Caco-2 (cell line): ENCODE results near the gene PYGL. TPM values are rescaled to one million over a fixed set of nuclear protein-coding genes. Genes with fewer than 3 reads are reported as not detected.

Experiments
- BruUV-seq: library from RNA; stranded (reverse); fragments of 400-500 nt; replicated peaks from 2 replicates; lab custom pipeline; 2021; lab: Mats Ljungman, UMichigan
- CTCF ChIA-PET: fragments of 300-600 bp; sonication (Branson Sonifier 250); formaldehyde crosslinking; loops from one replicate; lab custom pipeline; 2022; ENCODE audit warnings: antibody characterized with exemption; lab: Charles Lee
- POLR2A ChIA-PET: fragments of 300-600 bp; sonication (Branson Sonifier 250); formaldehyde crosslinking; loops from one replicate; lab custom pipeline; 2022; ENCODE audit warnings: antibody characterized with exemption; lab: Charles Lee
- DNase-seq, 2 experiments: peaks; one replicate each; pipeline versions ENCODE4 v3.0.0 to v3.0.0-alpha.2; 2020 to 2022
- H3K27me3 ChIP-seq: replicated peaks from 2 replicates; pipeline ENCODE4 v1.6.0; 2011; ENCODE audit warnings: low read length; ENCODE audit not compliant: control insufficient read depth, insufficient read depth
- H3K36me3 ChIP-seq: 2 replicates; pipeline ENCODE4 v1.5.1; 2011; ENCODE audit warnings: low read length; ENCODE audit not compliant: control insufficient read depth, insufficient read depth
- H3K4me1 ChIP-seq: fragments of 250-450 bp; sonication (Bioruptor Pico); 2 replicates; pipeline ENCODE4 v1.5.1; 2020; ENCODE audit warnings: mild to moderate bottlenecking
- H3K4me3 ChIP-seq: 2 replicates; pipeline ENCODE4 v1.5.1; 2011; ENCODE audit warnings: low read depth, mild to moderate bottlenecking, control low read depth, low read length
- H3K9me3 ChIP-seq: fragments of 250-450 bp; sonication (Bioruptor Pico); 2 replicates; pipeline ENCODE4 v1.5.1; 2020; ENCODE audit warnings: mild to moderate bottlenecking, moderate library complexity
- H3K27ac Mint-ChIP-seq: one replicate; pipeline ENCODE4 v1.8.0; 2022; ENCODE audit warnings: mixed read lengths; ENCODE audit not compliant: unreplicated experiment
- H3K27me3 Mint-ChIP-seq: one replicate; pipeline ENCODE4 v1.8.0; 2022; ENCODE audit warnings: mixed read lengths; ENCODE audit not compliant: insufficient read depth, unreplicated experiment
- H3K36me3 Mint-ChIP-seq: one replicate; pipeline ENCODE4 v1.8.0; 2022; ENCODE audit warnings: mild to moderate bottlenecking, mixed read lengths; ENCODE audit not compliant: insufficient read depth, unreplicated experiment
- H3K4me1 Mint-ChIP-seq: one replicate; pipeline ENCODE4 v1.8.0; 2022; ENCODE audit warnings: low read depth, mixed read lengths; ENCODE audit not compliant: unreplicated experiment
- H3K4me3 Mint-ChIP-seq: one replicate; pipeline ENCODE4 v1.8.0; 2022; ENCODE audit warnings: mild to moderate bottlenecking, moderate library complexity, mixed read lengths; ENCODE audit not compliant: unreplicated experiment
- H3K9me3 Mint-ChIP-seq: one replicate; pipeline ENCODE4 v1.8.0; 2022; ENCODE audit warnings: mixed read lengths; ENCODE audit not compliant: unreplicated experiment
- intact Hi-C: fragments of 100-400 bp; cut with micrococcal nuclease; formaldehyde crosslinking; loops from one replicate; pipeline ENCODE4 v1.10.0; 2022; ENCODE audit not compliant: unreplicated experiment
- total RNA-seq: library from RNA; stranded (reverse); gene quantifications from 2 replicates; pipeline ENCODE4 v1.2.3, GENCODE V29; 2022
- TF ChIP-seq, protein P1 (sequence below), 2 experiments: fragments of 200-600 bp in 1 of 2; IDR thresholded peaks; 1 replicate in 1 of 2; 2 replicates in 1 of 2; pipeline versions ENCODE4 v1.5.1 to v1.8.0; 2011 to 2022; ENCODE audit warnings: antibody characterized with exemption in 1 of 2, control low read depth in 1 of 2, inconsistent platforms in 1 of 2, low read depth in 1 of 2, low read length in 1 of 2, mild to moderate bottlenecking in 1 of 2, moderate library complexity in 1 of 2; ENCODE audit not compliant: insufficient read depth in 1 of 2, severe bottlenecking in 1 of 2, unreplicated experiment in 1 of 2

Gene PYGL
- total RNA-seq, 1 experiment from 2014 or later: 98.1 TPM

DNA sequence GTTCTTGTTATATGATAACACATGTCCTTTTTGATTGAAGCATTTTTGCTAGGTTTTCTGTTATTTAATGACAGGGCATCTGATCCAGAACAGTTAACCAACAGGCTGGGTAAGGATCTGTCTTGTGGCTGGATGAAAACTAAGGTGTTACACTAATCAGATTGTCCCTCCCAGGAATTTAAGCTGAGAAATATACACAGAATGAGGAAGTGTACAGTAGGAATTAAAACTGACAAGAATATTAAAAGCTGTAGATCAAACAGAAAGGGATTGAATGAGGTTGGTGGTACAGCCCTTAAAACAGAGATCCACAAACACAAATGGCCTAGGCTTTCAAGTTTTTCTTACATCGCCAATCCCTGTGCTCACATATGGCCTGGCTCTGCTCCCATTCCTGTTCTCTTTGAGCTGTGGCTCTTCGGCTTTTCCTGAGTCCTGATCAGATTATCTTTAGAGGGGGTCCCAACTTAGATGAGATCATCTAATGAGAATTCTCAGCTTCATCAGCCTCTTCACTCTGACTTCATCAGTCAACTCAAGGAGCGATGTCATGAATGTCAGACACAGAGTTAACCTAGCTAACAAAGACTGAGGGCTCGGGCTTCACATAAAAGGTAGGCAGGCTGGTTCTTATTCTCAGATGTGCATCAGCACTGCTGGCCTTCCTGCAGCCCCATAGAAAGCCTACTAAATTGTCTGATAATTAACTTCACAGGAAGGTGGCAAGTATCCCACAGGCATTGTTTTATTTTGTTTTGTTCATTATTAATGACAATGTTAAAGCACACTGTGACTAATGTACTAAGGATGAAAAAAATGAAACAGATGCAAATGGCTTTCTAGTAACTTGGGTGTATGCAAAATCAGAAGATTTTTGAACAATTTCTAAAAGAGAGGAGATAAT, 11.4 kb downstream of the PYGL start:
- ChIA-PET POLR2A (interaction anchor here (0.6 kb wide), 1 partner anchor 325 kb away, joined by 3 read pairs; no protein-coding TSS in a partner anchor), CTCF (no interaction called here)
- Histone ChIP-seq H3K9me3 (no peaks in the 10 kb centered on the region), H3K4me1 (peaks cover 23% of the 10 kb centered on the region), H3K4me3 (no peak overlapping the region), H3K36me3 (0 out of 2 replicates have a peak, but pooled peaks cover 1% of the 10 kb centered on the region), H3K27me3 (no peaks in the 10 kb centered on the region)
- intact Hi-C loops: no loop called here
- Mint-ChIP-seq H3K27me3 (no peaks in the 10 kb centered on the region), H3K27ac (no peak overlapping the region), H3K9me3 (no peaks in the 10 kb centered on the region), H3K4me3 (no peak overlapping the region), H3K4me1 (no peaks in the 10 kb centered on the region), H3K36me3 (peaks cover 20% of the 10 kb centered on the region)
- TF ChIP-seq, protein P1, sequence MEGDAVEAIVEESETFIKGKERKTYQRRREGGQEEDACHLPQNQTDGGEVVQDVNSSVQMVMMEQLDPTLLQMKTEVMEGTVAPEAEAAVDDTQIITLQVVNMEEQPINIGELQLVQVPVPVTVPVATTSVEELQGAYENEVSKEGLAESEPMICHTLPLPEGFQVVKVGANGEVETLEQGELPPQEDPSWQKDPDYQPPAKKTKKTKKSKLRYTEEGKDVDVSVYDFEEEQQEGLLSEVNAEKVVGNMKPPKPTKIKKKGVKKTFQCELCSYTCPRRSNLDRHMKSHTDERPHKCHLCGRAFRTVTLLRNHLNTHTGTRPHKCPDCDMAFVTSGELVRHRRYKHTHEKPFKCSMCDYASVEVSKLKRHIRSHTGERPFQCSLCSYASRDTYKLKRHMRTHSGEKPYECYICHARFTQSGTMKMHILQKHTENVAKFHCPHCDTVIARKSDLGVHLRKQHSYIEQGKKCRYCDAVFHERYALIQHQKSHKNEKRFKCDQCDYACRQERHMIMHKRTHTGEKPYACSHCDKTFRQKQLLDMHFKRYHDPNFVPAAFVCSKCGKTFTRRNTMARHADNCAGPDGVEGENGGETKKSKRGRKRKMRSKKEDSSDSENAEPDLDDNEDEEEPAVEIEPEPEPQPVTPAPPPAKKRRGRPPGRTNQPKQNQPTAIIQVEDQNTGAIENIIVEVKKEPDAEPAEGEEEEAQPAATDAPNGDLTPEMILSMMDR (IDR thresholded peaks at IDR 0.05; ENCODE audit: insufficient read depth in 1 of 2, low read depth in 1 of 2, low read length in 1 of 2, severe bottlenecking in 1 of 2, unreplicated experiment in 1 of 2): no peak
- BruUV-seq: no TSS peak
- DNase-seq: no peak

DNA sequence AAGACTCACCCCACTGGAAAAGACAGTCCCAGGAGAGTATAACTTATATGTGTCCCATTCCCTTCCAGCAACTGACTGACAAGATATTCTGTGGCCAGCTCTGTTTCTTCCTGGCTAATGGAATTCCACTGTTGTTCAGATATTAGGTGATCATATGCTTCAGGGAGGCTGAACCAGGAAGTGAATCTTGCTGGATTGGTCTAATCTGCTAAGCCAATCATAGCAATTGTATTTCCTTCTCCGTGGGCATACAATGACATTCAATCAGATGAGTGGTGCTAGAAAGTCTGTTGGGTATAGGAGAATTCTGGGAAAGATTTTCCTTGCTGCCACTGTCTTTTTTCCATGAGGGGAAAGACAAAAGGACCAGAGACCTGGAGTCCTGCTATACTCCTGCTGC, 12.1 kb downstream of the PYGL start:
- no peaks in the 10 kb centered on the region for H3K27me3 Mint-ChIP-seq
- POLR2A ChIA-PET: interaction anchor here (0.6 kb wide), 1 partner anchor 324 kb away, joined by 3 read pairs; no protein-coding TSS in a partner anchor
- no peaks in the 10 kb centered on the region for H3K9me3 Mint-ChIP-seq
- no peak overlapping the region for H3K4me3 Mint-ChIP-seq
- no peaks in the 10 kb centered on the region for H3K27me3 ChIP-seq
- CTCF ChIA-PET: no interaction called here
- no peak overlapping the region for H3K27ac Mint-ChIP-seq
- H3K36me3 ChIP-seq: 0 out of 2 replicates have a peak, but pooled peaks cover 1% of the 10 kb centered on the region
- intact Hi-C loops: no loop called here
- peaks cover 20% of the 10 kb centered on the region for H3K36me3 Mint-ChIP-seq
- H3K4me1 Mint-ChIP-seq: no peaks in the 10 kb centered on the region
- TF ChIP-seq, protein P1 (IDR thresholded peaks at IDR 0.05; ENCODE audit: insufficient read depth in 1 of 2, low read depth in 1 of 2, low read length in 1 of 2, severe bottlenecking in 1 of 2, unreplicated experiment in 1 of 2): no peak
- BruUV-seq: no TSS peak
- no peaks in the 10 kb centered on the region for H3K9me3 ChIP-seq
- peaks cover 16% of the 10 kb centered on the region; the same call in 1 of the 2 replicates for H3K4me1 ChIP-seq
- H3K4me3 ChIP-seq: no peak overlapping the region
- no peak for DNase-seq

DNA sequence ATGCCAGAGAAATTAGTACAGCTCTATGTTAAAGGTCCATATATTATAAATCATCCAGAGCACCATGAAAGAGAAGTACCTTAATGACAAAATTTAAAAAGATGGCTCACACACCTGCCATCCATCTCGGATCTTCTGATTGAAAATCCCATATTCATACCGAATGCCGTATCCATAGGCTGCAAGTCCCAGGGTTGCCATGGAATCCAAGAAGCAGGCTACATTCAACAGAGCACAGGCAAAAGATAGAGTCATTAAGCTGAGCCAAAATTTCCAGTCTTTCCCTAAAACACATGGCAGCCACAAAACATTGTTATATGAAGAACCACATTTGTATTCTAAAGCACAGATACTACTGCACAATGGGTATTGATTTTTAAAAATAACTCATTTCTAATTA, 12.7 kb downstream of the PYGL start:
- Mint-ChIP-seq H3K27me3 (no peaks in the 10 kb centered on the region), H3K9me3 (no peaks in the 10 kb centered on the region), H3K27ac (no peak overlapping the region), H3K4me3 (no peak overlapping the region), H3K36me3 (peaks cover 20% of the 10 kb centered on the region), H3K4me1 (no peaks in the 10 kb centered on the region)
- intact Hi-C loops: no loop called here
- TF ChIP-seq, protein P1 (IDR thresholded peaks at IDR 0.05; ENCODE audit: insufficient read depth in 1 of 2, low read depth in 1 of 2, low read length in 1 of 2, severe bottlenecking in 1 of 2, unreplicated experiment in 1 of 2): no peak
- Histone ChIP-seq H3K9me3 (no peaks in the 10 kb centered on the region), H3K36me3 (0 out of 2 replicates have a peak, but pooled peaks cover 1% of the 10 kb centered on the region), H3K4me3 (no peak overlapping the region), H3K27me3 (no peaks in the 10 kb centered on the region), H3K4me1 (peaks cover 12% of the 10 kb centered on the region; the same call in 1 of the 2 replicates)
- ChIA-PET CTCF (no interaction called here), POLR2A (no interaction called here)
- BruUV-seq: no TSS peak
- no peak for DNase-seq
